ENCODE data around the gene CACNA1D.

The CACNA1D gene

GRCh38 chr3:53829605-53830004 lies 335.2 kb downstream of the CACNA1D start:
- POLR2A ChIA-PET, result no interaction called here
- TF ChIP-seq CTBP1 (IDR thresholded peaks at IDR 0.05; ENCODE audit: borderline replicate concordance), result no peak
- TF ChIP-seq, protein P1, sequence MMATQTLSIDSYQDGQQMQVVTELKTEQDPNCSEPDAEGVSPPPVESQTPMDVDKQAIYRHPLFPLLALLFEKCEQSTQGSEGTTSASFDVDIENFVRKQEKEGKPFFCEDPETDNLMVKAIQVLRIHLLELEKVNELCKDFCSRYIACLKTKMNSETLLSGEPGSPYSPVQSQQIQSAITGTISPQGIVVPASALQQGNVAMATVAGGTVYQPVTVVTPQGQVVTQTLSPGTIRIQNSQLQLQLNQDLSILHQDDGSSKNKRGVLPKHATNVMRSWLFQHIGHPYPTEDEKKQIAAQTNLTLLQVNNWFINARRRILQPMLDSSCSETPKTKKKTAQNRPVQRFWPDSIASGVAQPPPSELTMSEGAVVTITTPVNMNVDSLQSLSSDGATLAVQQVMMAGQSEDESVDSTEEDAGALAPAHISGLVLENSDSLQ (IDR thresholded peaks at IDR 0.05), result no peak
- no peak for TF ChIP-seq HDGF (IDR thresholded peaks at IDR 0.05; ENCODE audit: borderline replicate concordance)
- no peak for TF ChIP-seq FOXM1 (IDR thresholded peaks at IDR 0.05; ENCODE audit: borderline replicate concordance)
- no peak for TF ChIP-seq L3MBTL2 (conservative IDR thresholded peaks at IDR 0.05)
- no peak for TF ChIP-seq FOXA1 (IDR thresholded peaks at IDR 0.05)
- CTCF ChIA-PET, result no interaction called here
- DNase-seq (ENCODE audit: extremely low spot score), result no peak

DNA sequence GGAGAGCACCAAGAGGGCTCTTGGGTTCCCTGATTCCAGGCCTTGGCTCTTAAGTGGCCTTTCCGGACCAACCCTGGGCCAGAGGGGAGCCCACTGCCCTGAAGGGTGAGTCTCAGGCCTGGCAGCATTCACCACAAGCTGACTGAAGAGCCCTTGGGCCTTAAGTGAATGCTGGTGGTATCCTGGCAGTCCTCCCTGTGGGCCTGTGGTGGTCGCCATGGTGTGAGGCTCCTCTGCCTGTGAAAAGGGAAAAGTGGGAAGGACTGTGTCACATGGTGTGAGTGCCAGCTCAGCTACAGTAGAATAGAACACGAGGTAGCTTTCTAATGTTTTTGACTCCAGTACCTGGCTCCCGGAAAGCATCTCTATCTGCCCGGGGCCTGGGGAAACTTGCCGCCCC lies 336.5 kb downstream of the CACNA1D start:
- TF ChIP-seq FOXA1 (IDR thresholded peaks at IDR 0.05) (no peak), FOXM1 (IDR thresholded peaks at IDR 0.05; ENCODE audit: borderline replicate concordance) (no peak), LEF1 (IDR thresholded peaks at IDR 0.05; ENCODE audit: borderline replicate concordance) (no peak), SUZ12 (IDR thresholded peaks at IDR 0.05) (no peak), NFRKB (IDR thresholded peaks at IDR 0.05) (no peak), ZNF384 (IDR thresholded peaks at IDR 0.05) (no peak), TARDBP (IDR thresholded peaks at IDR 0.05) (no peak), FOXK2 (IDR thresholded peaks at IDR 0.05) (no peak), ELF4 (IDR thresholded peaks at IDR 0.05) (no peak)
- DNase-seq (ENCODE audit: extremely low spot score), result no peak
- CTCF ChIA-PET, result no interaction called here
- POLR2A ChIA-PET, result no interaction called here

- CTCF ChIA-PET, result no interaction called here
- POLR2A ChIA-PET, result interaction anchor here (0.6 kb wide), 1 partner anchor 1117 kb away, joined by 3 read pairs; no protein-coding TSS in a partner anchor
- no peak for DNase-seq (ENCODE audit: extremely low spot score)
- no peak for TF ChIP-seq ARNT (IDR thresholded peaks at IDR 0.05)
- TF ChIP-seq LEF1 (IDR thresholded peaks at IDR 0.05; ENCODE audit: borderline replicate concordance), result no peak
- TF ChIP-seq ZNF384 (IDR thresholded peaks at IDR 0.05), result no peak
- TF ChIP-seq SUZ12 (IDR thresholded peaks at IDR 0.05), result no peak
- TF ChIP-seq BHLHE40 (IDR thresholded peaks at IDR 0.05; ENCODE audit: borderline replicate concordance), result no peak
- TF ChIP-seq NFRKB (IDR thresholded peaks at IDR 0.05), result no peak
Observed at GRCh38 chr3:53833053-53833645, 338.7 kb downstream of the CACNA1D start.

DNA sequence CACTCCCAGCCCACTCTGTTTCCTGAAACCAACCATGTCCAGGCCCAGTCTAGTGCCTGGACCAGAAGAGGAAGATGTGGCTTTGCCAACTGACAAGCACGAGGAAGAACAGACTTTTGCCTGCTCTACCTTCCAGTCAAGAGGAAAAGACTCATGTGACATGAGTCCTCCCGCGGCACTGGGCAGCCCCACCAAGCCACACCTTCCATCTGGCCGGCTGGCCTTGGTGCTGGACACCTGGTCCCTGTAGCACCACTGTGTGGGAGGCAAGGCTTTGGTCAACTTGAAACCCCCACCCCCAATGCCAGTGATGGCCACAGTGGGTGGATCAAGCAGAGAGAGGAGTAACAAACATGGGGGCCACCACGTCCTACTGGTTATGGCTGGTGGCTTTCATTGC lies 339.3 kb downstream of the CACNA1D start:
- CTCF ChIA-PET, result no interaction called here
- TF ChIP-seq, protein P1 (IDR thresholded peaks at IDR 0.05), result no peak
- TF ChIP-seq NFRKB (IDR thresholded peaks at IDR 0.05) (no peak), ARNT (IDR thresholded peaks at IDR 0.05) (no peak), FOXA1 (IDR thresholded peaks at IDR 0.05) (no peak), FOXK2 (IDR thresholded peaks at IDR 0.05) (no peak), FOXM1 (IDR thresholded peaks at IDR 0.05; ENCODE audit: borderline replicate concordance) (no peak), LEF1 (IDR thresholded peaks at IDR 0.05; ENCODE audit: borderline replicate concordance) (no peak), ZNF384 (IDR thresholded peaks at IDR 0.05) (no peak), BHLHE40 (IDR thresholded peaks at IDR 0.05; ENCODE audit: borderline replicate concordance) (no peak)
- no peak for DNase-seq (ENCODE audit: extremely low spot score)
- POLR2A ChIA-PET, result no interaction called here

DNA sequence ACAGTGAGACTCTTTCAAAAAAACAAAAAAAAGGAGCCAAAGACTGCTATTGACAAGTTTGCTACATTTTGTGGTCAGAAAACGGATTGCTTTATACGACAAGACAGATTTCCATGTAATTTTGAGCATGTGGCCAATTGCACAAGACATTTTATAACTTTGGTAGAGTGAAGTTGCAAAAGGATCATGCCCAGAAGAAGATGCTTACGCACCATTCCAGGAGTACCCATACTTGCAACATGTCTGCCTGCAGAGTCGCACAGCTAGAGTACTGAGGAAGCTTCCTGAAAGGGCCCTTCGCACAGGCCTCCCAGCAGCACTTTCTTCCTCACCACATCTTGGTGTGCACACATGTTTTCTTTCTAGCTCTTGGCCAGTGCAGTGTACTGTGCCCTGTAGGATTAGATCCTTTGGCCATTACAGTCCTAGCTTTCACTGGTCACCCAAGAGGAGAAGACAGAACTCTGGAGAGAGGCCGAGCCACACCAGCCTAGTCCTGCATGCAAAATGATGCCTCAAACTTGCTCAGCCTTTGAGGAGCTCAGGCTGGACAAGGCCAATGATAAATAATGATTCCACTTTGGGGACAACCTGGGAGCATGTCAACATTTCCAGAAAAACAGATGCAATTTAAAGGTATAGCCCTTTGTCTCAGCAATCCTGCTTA lies 340.2 kb downstream of the CACNA1D start:
- no peak for DNase-seq (ENCODE audit: extremely low spot score)
- POLR2A ChIA-PET, result interaction anchor here (1.3 kb wide), 1 partner anchor 11 kb away, joined by 3 read pairs; no protein-coding TSS in a partner anchor
- CTCF ChIA-PET, result no interaction called here
- TF ChIP-seq SUZ12 (IDR thresholded peaks at IDR 0.05), result no peak

DNA sequence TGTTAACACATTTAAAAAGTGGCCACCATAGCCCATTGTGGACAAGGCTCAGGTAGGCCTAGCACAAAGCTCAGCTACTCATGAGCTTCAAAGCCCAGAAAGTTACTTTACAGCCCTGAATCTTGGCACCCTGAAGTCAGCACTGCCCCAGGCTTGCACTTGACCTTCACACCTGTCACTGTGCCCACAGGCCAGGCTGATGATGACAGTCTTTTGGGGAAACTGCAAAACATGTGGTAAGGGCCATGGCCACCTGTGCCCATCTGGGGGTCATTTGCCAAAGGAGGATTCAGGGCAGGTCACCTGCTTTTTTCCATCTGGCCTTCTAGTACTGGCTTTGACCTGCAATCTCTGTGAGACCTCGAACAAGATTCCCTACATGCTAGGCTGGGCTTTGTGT lies 340.8 kb downstream of the CACNA1D start:
- DNase-seq (ENCODE audit: extremely low spot score), result no peak
- TF ChIP-seq L3MBTL2 (conservative IDR thresholded peaks at IDR 0.05) (no peak), CTBP1 (IDR thresholded peaks at IDR 0.05; ENCODE audit: borderline replicate concordance) (no peak), TARDBP (IDR thresholded peaks at IDR 0.05) (no peak), FOXK2 (IDR thresholded peaks at IDR 0.05) (no peak), SUZ12 (IDR thresholded peaks at IDR 0.05) (no peak), FOXA1 (IDR thresholded peaks at IDR 0.05) (no peak), ZNF384 (IDR thresholded peaks at IDR 0.05) (no peak), BHLHE40 (IDR thresholded peaks at IDR 0.05; ENCODE audit: borderline replicate concordance) (no peak), ARNT (IDR thresholded peaks at IDR 0.05) (no peak), ELF4 (IDR thresholded peaks at IDR 0.05) (no peak), HDGF (IDR thresholded peaks at IDR 0.05; ENCODE audit: borderline replicate concordance) (no peak)
- ChIA-PET POLR2A (interaction anchor here (1.3 kb wide), 1 partner anchor 10 kb away, joined by 3 read pairs; no protein-coding TSS in a partner anchor), CTCF (no interaction called here)

DNA sequence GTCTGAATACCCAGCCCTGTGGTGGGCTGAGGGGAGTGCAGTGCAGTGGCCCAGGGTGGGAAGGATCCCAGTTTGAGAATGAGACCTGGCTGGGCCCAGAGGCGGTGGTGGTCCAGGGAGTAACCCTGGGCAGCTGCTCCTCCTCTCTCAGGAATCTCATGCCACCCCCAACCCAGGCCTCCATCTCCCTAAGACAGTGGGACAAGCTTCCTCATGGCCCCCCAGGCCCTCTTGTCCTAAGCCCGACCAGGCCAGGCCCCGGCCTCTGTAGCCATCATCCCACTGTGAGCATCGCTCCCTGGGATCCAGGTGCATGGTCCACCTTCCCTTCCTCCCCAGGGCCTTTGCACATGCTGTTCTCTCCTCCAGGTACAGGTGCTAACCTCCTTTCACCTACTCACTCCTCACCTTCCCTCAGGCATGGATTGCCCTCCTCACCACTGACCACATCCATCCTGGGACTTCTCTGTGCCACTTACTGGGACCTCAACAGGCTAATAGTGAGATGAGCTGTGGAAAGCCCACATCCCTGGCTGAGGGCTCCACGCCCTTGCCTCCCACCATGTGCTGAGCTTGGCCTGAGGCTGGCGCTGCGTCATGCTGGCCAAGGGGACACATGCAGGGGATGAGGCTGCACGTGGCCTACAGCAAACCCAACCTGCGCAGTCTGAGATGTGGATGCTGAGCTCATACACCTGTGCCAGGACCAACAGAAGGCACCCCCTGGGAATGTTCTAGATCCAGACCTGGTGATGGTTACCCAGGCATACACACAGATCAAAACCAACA lies 341.9 kb downstream of the CACNA1D start:
- CTCF ChIA-PET, result no interaction called here
- TF ChIP-seq TARDBP (IDR thresholded peaks at IDR 0.05) (no peak), FOXK2 (IDR thresholded peaks at IDR 0.05) (no peak), NFRKB (IDR thresholded peaks at IDR 0.05) (no peak), LEF1 (IDR thresholded peaks at IDR 0.05; ENCODE audit: borderline replicate concordance) (no peak), HDGF (IDR thresholded peaks at IDR 0.05; ENCODE audit: borderline replicate concordance) (no peak), ARNT (IDR thresholded peaks at IDR 0.05) (no peak), ELF4 (IDR thresholded peaks at IDR 0.05) (no peak), CTBP1 (IDR thresholded peaks at IDR 0.05; ENCODE audit: borderline replicate concordance) (no peak)
- POLR2A ChIA-PET, result interaction anchor here (1.0 kb wide), 1 partner anchor 9 kb away, joined by 7 read pairs; no protein-coding TSS in a partner anchor
- no peak for DNase-seq (ENCODE audit: extremely low spot score)

All from HEK293T (cell line).